ENCODE measurements around the gene GREB1.
"Not testable (repeated sequence)": the region's sequence is repeated elsewhere in the genome, so short reads cannot be mapped to it uniquely, and the experiment has no call there.

GREB1 gene

GRCh38 chr2:11642972-11643371 lies 109.1 kb downstream of the GREB1 start:
- DNase-seq, result no peak

- no peak for DNase-seq
These were observed 110.4 kb downstream of the GREB1 start for GRCh38 chr2:11644293-11644692.

- DNase-seq, result no peak
These were observed 112.7 kb downstream of the GREB1 start for GRCh38 chr2:11646530-11646929.

GRCh38 chr2:11647834-11648600 lies 114.2 kb downstream of the GREB1 start:
- DNase-seq, result no peak

GRCh38 chr2:11649093-11649492 lies 115.2 kb downstream of the GREB1 start:
- DNase-seq, result no peak

- no peak for DNase-seq
These were observed 118.2 kb downstream of the GREB1 start for GRCh38 chr2:11651856-11652548.

- no peak for DNase-seq
These were observed 118.7 kb downstream of the GREB1 start for GRCh38 chr2:11652553-11652952.

- no peak for DNase-seq
These were observed 121.7 kb downstream of the GREB1 start for GRCh38 chr2:11655495-11655894.

- DNase-seq, result no peak
These were observed 122.4 kb downstream of the GREB1 start for GRCh38 chr2:11656252-11656651.

GRCh38 chr2:11656671-11657101 lies 122.8 kb downstream of the GREB1 start:
- no peak for DNase-seq

- DNase-seq, result no peak
These were observed 123.3 kb downstream of the GREB1 start for GRCh38 chr2:11657195-11657594.

- no peak for DNase-seq
These were observed 123.8 kb downstream of the GREB1 start for GRCh38 chr2:11657646-11658045.

- no peak for DNase-seq
These were observed 124.6 kb downstream of the GREB1 start for GRCh38 chr2:11658208-11659114.

- DNase-seq, result no peak
These were observed 125.2 kb downstream of the GREB1 start for GRCh38 chr2:11659115-11659475.

- DNase-seq, result no peak
These were observed 126.0 kb downstream of the GREB1 start for GRCh38 chr2:11659851-11660250.

GRCh38 chr2:11660396-11660795 lies 126.6 kb downstream of the GREB1 start:
- not testable (repeated sequence) for DNase-seq

GRCh38 chr2:11661891-11662435 lies 128.1 kb downstream of the GREB1 start:
- DNase-seq, result no peak

- DNase-seq, result no peak
These were observed 129.0 kb downstream of the GREB1 start for GRCh38 chr2:11662882-11663281.

- no peak for DNase-seq
These were observed 129.6 kb downstream of the GREB1 start for GRCh38 chr2:11663427-11663826.

GRCh38 chr2:11665028-11665427 lies 131.2 kb downstream of the GREB1 start:
- no peak for DNase-seq

GRCh38 chr2:11665510-11666362 lies 131.9 kb downstream of the GREB1 start:
- DNase-seq, result no peak

- no peak for DNase-seq
These were observed 133.3 kb downstream of the GREB1 start for GRCh38 chr2:11667194-11667593.
